Endothelial cell of umbilical vein (primary cell): Measurements from ENCODE around the gene TCP11. TPM values are rescaled to one million over a fixed set of nuclear protein-coding genes. Genes with fewer than 3 reads are reported as not detected.

Experiments
- BruUV-seq: library from RNA; stranded (reverse); fragments of 400-500 nt; replicated peaks from 2 replicates; lab custom pipeline; 2021; lab: Mats Ljungman, UMichigan
- CTCF ChIA-PET: fragments of 300-600, 350-600 bp; sonication (Branson Sonifier 250); formaldehyde crosslinking; loops from one replicate; lab custom pipeline; 2021; ENCODE audit warnings: antibody characterized with exemption, inconsistent platforms; lab: Charles Lee
- POLR2A ChIA-PET: fragments of 300-600, 350-600 bp; sonication (Branson Sonifier 250); formaldehyde crosslinking; loops from one replicate; lab custom pipeline; 2021; ENCODE audit warnings: antibody characterized with exemption, inconsistent platforms; lab: Charles Lee
- DNase-seq: peaks from one replicate; pipeline ENCODE4 v3.0.0-alpha.2; 2011; ENCODE audit warnings: low read depth, low spot score
- FAIRE-seq: peaks from 2 replicates; lab custom pipeline; 2011; peaks lifted over from hg19 to GRCh38; lab: Jason Lieb, UNC
- H2AFZ ChIP-seq: 2 replicates; pipeline ENCODE4 v1.6.0; 2012; ENCODE audit warnings: low read depth, low read length, control low read depth, inconsistent platforms
- H3K27ac ChIP-seq: 2 replicates; pipeline ENCODE4 v1.5.1; 2011; ENCODE audit warnings: low read depth, mild to moderate bottlenecking, control low read depth, low read length, moderate library complexity; ENCODE audit not compliant: insufficient read depth
- H3K27me3 ChIP-seq, 2 experiments: 2 replicates each; pipeline versions ENCODE4 v1.6.0 to v1.6.1; 2011; ENCODE audit warnings: low read length in 2 of 2, mixed read lengths in 1 of 2; ENCODE audit not compliant: control insufficient read depth in 2 of 2, insufficient read depth in 2 of 2
- H3K36me3 ChIP-seq, 2 experiments: 2 replicates in 1 of 2; 3 replicates in 1 of 2; pipeline ENCODE4 v1.5.1; 2011; ENCODE audit warnings: low read length in 2 of 2, mild to moderate bottlenecking in 1 of 2, moderate library complexity in 1 of 2; ENCODE audit not compliant: control insufficient read depth in 2 of 2, insufficient read depth in 2 of 2; ENCODE audit errors: extremely low read depth in 1 of 2
- H3K4me1 ChIP-seq: 3 replicates; pipeline ENCODE4 v1.5.1; 2011; ENCODE audit warnings: mild to moderate bottlenecking, low read length; ENCODE audit not compliant: control insufficient read depth, insufficient read depth; ENCODE audit errors: extremely low read depth
- H3K4me2 ChIP-seq: 2 replicates; pipeline ENCODE4 v1.6.1; 2011; ENCODE audit warnings: low read length, control low read depth, mixed read lengths; ENCODE audit not compliant: insufficient read depth
- H3K4me3 ChIP-seq, 3 experiments: fragments of 200-600 bp in 1 of 3; sonication (generic), shearing (Covaris generic) in 1 of 3; replicated peaks in 1 of 3; 2 replicates each; pipeline ENCODE4 v1.5.1; 2011 to 2016; ENCODE audit warnings: control low read depth in 3 of 3, low read length in 3 of 3, mild to moderate bottlenecking in 2 of 3, inconsistent platforms in 1 of 3, low read depth in 1 of 3, moderate library complexity in 1 of 3; ENCODE audit not compliant: insufficient read depth in 1 of 3
- H3K79me2 ChIP-seq: 2 replicates; pipeline ENCODE4 v1.6.0; 2012; ENCODE audit warnings: low read length, inconsistent platforms; ENCODE audit not compliant: control insufficient read depth, insufficient read depth
- H3K9ac ChIP-seq: replicated peaks from 2 replicates; pipeline ENCODE3; 2011; ENCODE audit warnings: low read length, control low read depth; ENCODE audit not compliant: insufficient read depth; ENCODE audit errors: extremely low read depth
- H3K9me1 ChIP-seq: replicated peaks from 3 replicates; pipeline ENCODE4 v1.6.0; 2011; ENCODE audit warnings: mild to moderate bottlenecking, low read length; ENCODE audit not compliant: control insufficient read depth, insufficient read depth; ENCODE audit errors: extremely low read depth
- H3K9me3 ChIP-seq: replicated peaks from 2 replicates; pipeline ENCODE4 v1.5.1; 2012; ENCODE audit warnings: low read length, inconsistent platforms; ENCODE audit not compliant: control insufficient read depth, insufficient read depth
- H4K20me1 ChIP-seq: replicated peaks from 2 replicates; pipeline ENCODE3; 2011; ENCODE audit warnings: mild to moderate bottlenecking, low read length; ENCODE audit not compliant: control insufficient read depth, insufficient read depth; ENCODE audit errors: extremely low read depth
- EZH2 ChIP-seq: IDR thresholded peaks from 2 replicates; pipeline ENCODE4 v1.6.1; 2012; ENCODE audit warnings: borderline replicate concordance, low read depth, mild to moderate bottlenecking, moderate library complexity, low read length, inconsistent platforms; ENCODE audit not compliant: severe bottlenecking
- FOS ChIP-seq: IDR thresholded peaks from 2 replicates; pipeline ENCODE4 v1.6.1; 2011; ENCODE audit warnings: mild to moderate bottlenecking, low read length, moderate library complexity, borderline replicate concordance; ENCODE audit not compliant: insufficient read depth
- GATA2 ChIP-seq: IDR thresholded peaks from 2 replicates; pipeline ENCODE4 v1.7.0; 2011; ENCODE audit warnings: low read depth, mild to moderate bottlenecking, moderate library complexity, mixed read lengths, low read length; ENCODE audit not compliant: insufficient read length, insufficient read depth
- JUN ChIP-seq: IDR thresholded peaks from 2 replicates; pipeline ENCODE4 v1.6.1; 2011; ENCODE audit warnings: borderline replicate concordance, low read depth; ENCODE audit not compliant: insufficient read length, insufficient read depth
- MYC ChIP-seq: IDR thresholded peaks from one replicate; pipeline ENCODE4 v1.6.1; 2011; ENCODE audit warnings: mild to moderate bottlenecking, low read depth, low read length
- POLR2A ChIP-seq: IDR thresholded peaks from 2 replicates; pipeline ENCODE4 v1.6.1; 2012; ENCODE audit warnings: low read depth, mild to moderate bottlenecking, control low read depth, low read length
- POLR2AphosphoS5 ChIP-seq: IDR thresholded peaks from 2 replicates; pipeline ENCODE4 v1.6.1; 2012; ENCODE audit warnings: low read depth, mild to moderate bottlenecking, control low read depth, low read length, moderate library complexity; ENCODE audit not compliant: insufficient read depth
- dilution Hi-C: fragments of 300-500 bp; cut with MboI; formaldehyde crosslinking; loops from one replicate; pipeline ENCODE4 v1.15.0; 2019; ENCODE audit warnings: low sequenced_read_pairs; ENCODE audit not compliant: extremely low pct_ligation_motif_present
- intact Hi-C: fragments of 100-400 bp; cut with micrococcal nuclease; formaldehyde crosslinking; loops from one replicate; pipeline ENCODE4 v1.10.0; 2022
- polyA plus RNA-seq, 4 experiments: library from polyadenylated mRNA; depleted of rRNA in 3 of 4; stranded (reverse) in 3 of 4; unstranded in 1 of 4; fragments of >200 nt; gene quantifications; 2 replicates each; pipeline versions ENCODE4 v1.2.1 to v1.2.3, GENCODE V29; 2011 to 2012; ENCODE audit warnings: missing spikeins in 1 of 4
- total RNA-seq: library from RNA; stranded (reverse); gene quantifications from 2 replicates; pipeline ENCODE4 v1.2.3, GENCODE V29; 2021
- TF ChIP-seq, protein P1 (sequence below), 2 donors: IDR thresholded peaks; 1 replicate in 1 of 2; 2 replicates in 1 of 2; pipeline ENCODE4 v1.5.1; 2011; ENCODE audit warnings: low read length in 2 of 2, mild to moderate bottlenecking in 2 of 2, moderate library complexity in 2 of 2, control low read depth in 1 of 2, inconsistent platforms in 1 of 2, low read depth in 1 of 2; ENCODE audit not compliant: insufficient read depth in 1 of 2; ENCODE audit errors: extremely low read depth in 1 of 2
- TF ChIP-seq, protein P2 (sequence below): IDR thresholded peaks from 2 replicates; pipeline ENCODE4 v1.6.1; 2011; ENCODE audit not compliant: insufficient read depth, insufficient read length

TCP11 gene
- total and polyA plus RNA-seq, 2 donors (not counting 3 experiments of a cell fraction or from before 2014, with no cell fraction given) = 0.18 TPM; not detected in 1

DNA sequence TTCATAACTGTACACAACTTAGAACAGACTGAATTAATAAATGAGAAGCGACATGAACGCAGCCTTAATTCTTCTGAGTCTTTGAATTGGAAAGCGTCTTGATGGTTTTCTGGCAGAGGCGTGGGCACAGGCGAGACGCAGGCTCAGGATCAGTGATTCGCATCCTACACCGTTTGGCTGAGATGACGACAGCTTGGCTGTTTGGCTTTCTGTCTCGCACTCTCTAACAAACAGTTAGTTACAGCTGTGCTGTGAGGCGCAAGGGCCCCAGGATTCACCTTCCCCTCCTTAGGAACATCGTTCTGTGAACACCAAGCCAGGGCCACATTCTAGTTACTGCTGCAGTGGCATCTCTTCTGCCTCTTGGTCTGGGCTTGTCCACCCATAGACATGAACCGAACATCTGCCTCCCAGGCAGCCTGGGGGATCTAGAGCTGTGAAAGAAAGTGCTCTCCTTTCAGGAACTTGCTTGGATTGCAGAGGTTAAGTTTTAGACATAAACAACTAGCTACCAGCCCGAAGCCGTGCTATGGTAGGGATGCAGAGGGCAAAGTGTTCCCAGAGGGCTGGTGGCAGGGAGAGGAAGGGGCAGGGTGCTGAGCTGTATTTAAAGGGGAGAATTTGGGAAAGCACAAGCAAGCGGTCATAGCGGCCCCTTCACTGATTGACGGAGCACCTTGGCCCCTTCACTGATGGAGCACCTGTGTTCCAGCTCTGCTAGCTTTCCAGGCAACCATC, 49.6 kb downstream of the TCP11 start:
- Histone ChIP-seq H3K27ac (no peak overlapping the region), H3K79me2 (no peaks in the 10 kb centered on the region), H3K36me3 (peaks cover 0 to 22% of the 10 kb centered on the region in 2 experiments), H2AFZ (no peak overlapping the region), H3K4me3 (no peak overlapping the region), H3K9ac (no peak overlapping the region), H3K9me1 (no peaks in the 10 kb centered on the region), H3K9me3 (no peaks in the 10 kb centered on the region), H4K20me1 (no peaks in the 10 kb centered on the region), H3K4me1 (peaks cover 9% of the 10 kb centered on the region), H3K4me2 (no peak overlapping the region), H3K27me3 (no peaks in the 10 kb centered on the region)
- no peak for DNase-seq
- ChIA-PET CTCF (interaction anchor here (1.3 kb wide), 1 partner anchor 105 kb away, joined by 6 read pairs; no protein-coding TSS in a partner anchor), POLR2A (no interaction called here)
- no peak for FAIRE-seq
- no TSS peak for BruUV-seq
- TF ChIP-seq EZH2 (no peak), POLR2AphosphoS5 (no peak), JUN (no peak), POLR2A (no peak), GATA2 (no peak), FOS (no peak), MYC (no peak)
- TF ChIP-seq, protein P1, sequence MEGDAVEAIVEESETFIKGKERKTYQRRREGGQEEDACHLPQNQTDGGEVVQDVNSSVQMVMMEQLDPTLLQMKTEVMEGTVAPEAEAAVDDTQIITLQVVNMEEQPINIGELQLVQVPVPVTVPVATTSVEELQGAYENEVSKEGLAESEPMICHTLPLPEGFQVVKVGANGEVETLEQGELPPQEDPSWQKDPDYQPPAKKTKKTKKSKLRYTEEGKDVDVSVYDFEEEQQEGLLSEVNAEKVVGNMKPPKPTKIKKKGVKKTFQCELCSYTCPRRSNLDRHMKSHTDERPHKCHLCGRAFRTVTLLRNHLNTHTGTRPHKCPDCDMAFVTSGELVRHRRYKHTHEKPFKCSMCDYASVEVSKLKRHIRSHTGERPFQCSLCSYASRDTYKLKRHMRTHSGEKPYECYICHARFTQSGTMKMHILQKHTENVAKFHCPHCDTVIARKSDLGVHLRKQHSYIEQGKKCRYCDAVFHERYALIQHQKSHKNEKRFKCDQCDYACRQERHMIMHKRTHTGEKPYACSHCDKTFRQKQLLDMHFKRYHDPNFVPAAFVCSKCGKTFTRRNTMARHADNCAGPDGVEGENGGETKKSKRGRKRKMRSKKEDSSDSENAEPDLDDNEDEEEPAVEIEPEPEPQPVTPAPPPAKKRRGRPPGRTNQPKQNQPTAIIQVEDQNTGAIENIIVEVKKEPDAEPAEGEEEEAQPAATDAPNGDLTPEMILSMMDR (IDR thresholded peaks at IDR 0.05; ENCODE audit: extremely low read depth in 1 of 2, insufficient read depth in 1 of 2, low read depth in 1 of 2, low read length in 2 of 2) = no peak
- TF ChIP-seq, protein P2, sequence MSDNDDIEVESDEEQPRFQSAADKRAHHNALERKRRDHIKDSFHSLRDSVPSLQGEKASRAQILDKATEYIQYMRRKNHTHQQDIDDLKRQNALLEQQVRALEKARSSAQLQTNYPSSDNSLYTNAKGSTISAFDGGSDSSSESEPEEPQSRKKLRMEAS = no peak
- dilution Hi-C loops (no loop called here), intact Hi-C loops (no loop called here)
